ENCODE results near the gene PCYT1A.

The PCYT1A gene

DNA sequence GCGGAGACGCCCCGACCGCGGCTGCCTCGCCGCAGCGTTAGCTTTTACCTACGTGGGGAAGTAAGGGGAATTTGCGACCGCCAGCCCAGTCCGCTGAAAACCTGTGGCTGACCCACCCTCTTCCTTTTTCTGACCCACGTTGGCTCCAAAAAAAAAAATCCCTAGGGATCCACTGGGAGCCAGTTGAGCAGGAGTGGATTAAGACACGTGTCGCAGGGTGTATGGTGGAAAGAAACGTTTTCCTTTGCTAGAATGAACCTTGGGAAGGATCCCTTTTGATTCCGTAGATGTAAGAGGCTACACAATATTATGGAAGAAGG is 575 bp upstream of the PCYT1A start:
- Histone ChIP-seq H3K36me3 (ENCODE audit: control insufficient read depth, insufficient read depth, low read length) (no peaks in the 10 kb centered on the region), H3K27ac (peak overlapping the region; percentile 90), H2AFZ (peak overlapping the region; percentile 91), H3K4me2 (ENCODE audit: low read length) (peak overlapping the region; percentile 79), H3K27me3 (ENCODE audit: control insufficient read depth, insufficient read depth, low read length) (no peaks in the 10 kb centered on the region), H3K9ac (peak overlapping the region; percentile 47), H3K4me3 (ENCODE audit: low read depth, low read length) (peak overlapping the region; percentile 100), H3K4me1 (peaks cover 2% of the 10 kb centered on the region), H3K9me3 (ENCODE audit: control insufficient read depth, low read length) (no peaks in the 10 kb centered on the region), H3K79me2 (peaks cover 21% of the 10 kb centered on the region)
- TF ChIP-seq, protein P1, sequence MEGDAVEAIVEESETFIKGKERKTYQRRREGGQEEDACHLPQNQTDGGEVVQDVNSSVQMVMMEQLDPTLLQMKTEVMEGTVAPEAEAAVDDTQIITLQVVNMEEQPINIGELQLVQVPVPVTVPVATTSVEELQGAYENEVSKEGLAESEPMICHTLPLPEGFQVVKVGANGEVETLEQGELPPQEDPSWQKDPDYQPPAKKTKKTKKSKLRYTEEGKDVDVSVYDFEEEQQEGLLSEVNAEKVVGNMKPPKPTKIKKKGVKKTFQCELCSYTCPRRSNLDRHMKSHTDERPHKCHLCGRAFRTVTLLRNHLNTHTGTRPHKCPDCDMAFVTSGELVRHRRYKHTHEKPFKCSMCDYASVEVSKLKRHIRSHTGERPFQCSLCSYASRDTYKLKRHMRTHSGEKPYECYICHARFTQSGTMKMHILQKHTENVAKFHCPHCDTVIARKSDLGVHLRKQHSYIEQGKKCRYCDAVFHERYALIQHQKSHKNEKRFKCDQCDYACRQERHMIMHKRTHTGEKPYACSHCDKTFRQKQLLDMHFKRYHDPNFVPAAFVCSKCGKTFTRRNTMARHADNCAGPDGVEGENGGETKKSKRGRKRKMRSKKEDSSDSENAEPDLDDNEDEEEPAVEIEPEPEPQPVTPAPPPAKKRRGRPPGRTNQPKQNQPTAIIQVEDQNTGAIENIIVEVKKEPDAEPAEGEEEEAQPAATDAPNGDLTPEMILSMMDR (IDR thresholded peaks at IDR 0.05) = no peak

DNA sequence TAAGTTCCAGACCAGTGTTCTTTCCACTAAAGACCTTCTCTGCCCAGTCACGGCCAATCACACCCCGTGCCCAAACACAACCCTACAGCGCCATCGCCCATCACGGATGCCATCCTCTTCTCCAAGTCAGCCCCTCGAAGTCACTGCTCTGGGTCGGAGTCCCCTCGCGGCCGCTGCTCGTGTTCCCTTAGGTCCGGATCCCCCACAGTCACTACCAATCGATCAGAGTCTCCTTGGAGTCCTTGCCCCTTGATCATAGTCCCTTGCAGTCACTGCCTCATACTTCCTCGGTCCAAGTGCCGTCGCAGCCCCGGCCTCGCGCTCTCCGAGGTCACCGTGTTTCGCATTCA is 461 bp downstream of the PCYT1A start:
- TF ChIP-seq, protein P1 (IDR thresholded peaks at IDR 0.05) = no peak
- peak overlapping the region; percentile 79 for H3K4me2 ChIP-seq (ENCODE audit: low read length)
- H3K79me2 ChIP-seq = peaks cover 21% of the 10 kb centered on the region
- no peaks in the 10 kb centered on the region for H3K36me3 ChIP-seq (ENCODE audit: control insufficient read depth, insufficient read depth, low read length)
- peak overlapping the region; percentile 47 for H3K9ac ChIP-seq
- H3K27ac ChIP-seq = peak overlapping the region; percentile 90
- peak overlapping the region; percentile 100 for H3K4me3 ChIP-seq (ENCODE audit: low read depth, low read length)
- H3K4me1 ChIP-seq = peaks cover 2% of the 10 kb centered on the region
- H3K9me3 ChIP-seq (ENCODE audit: control insufficient read depth, low read length) = no peaks in the 10 kb centered on the region
- H3K27me3 ChIP-seq (ENCODE audit: control insufficient read depth, insufficient read depth, low read length) = no peaks in the 10 kb centered on the region
- peak overlapping the region; percentile 91 for H2AFZ ChIP-seq

DNA sequence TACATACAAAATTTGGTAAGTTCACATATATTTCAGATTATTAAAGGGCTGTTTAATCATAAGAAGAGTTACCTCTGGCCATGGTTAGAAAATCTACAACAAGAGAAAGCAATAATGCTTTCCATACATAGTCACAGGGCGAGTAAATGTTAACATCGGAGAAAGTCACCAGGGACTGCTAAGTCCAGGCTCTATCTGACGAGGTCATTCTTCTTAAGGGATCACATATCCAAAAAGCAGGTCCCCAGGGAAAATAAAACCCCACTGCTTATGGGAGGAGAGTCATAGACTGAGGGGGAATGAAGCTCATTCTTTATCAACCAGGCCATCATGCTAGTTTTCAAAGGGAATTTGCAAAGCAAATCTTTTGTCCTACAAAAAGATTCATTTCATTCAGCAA is 3.1 kb downstream of the PCYT1A start:
- Histone ChIP-seq H3K4me1 (peaks cover 4% of the 10 kb centered on the region), H3K79me2 (peaks cover 30% of the 10 kb centered on the region), H3K4me2 (ENCODE audit: low read length) (no peak overlapping the region), H3K36me3 (ENCODE audit: control insufficient read depth, insufficient read depth, low read length) (no peaks in the 10 kb centered on the region), H3K27me3 (ENCODE audit: control insufficient read depth, insufficient read depth, low read length) (no peaks in the 10 kb centered on the region), H3K4me3 (ENCODE audit: low read depth, low read length) (no peak overlapping the region), H2AFZ (no peak overlapping the region), H3K9me3 (ENCODE audit: control insufficient read depth, low read length) (no peaks in the 10 kb centered on the region), H3K27ac (no peak overlapping the region), H3K9ac (no peak overlapping the region)
- TF ChIP-seq, protein P1 (IDR thresholded peaks at IDR 0.05) = no peak

GRCh38 chr3:196281962-196282361 is 5.6 kb downstream of the PCYT1A start:
- H3K9ac ChIP-seq = no peak overlapping the region
- no peak overlapping the region for H3K27ac ChIP-seq
- peaks cover 6% of the 10 kb centered on the region for H3K4me1 ChIP-seq

More at GRCh38 chr3:196281962-196282361, 5.6 kb downstream of the PCYT1A start:
- H3K9me3 ChIP-seq (ENCODE audit: control insufficient read depth, low read length) = no peaks in the 10 kb centered on the region
- H3K4me3 ChIP-seq (ENCODE audit: low read depth, low read length) = no peak overlapping the region
- no peaks in the 10 kb centered on the region for H3K27me3 ChIP-seq (ENCODE audit: control insufficient read depth, insufficient read depth, low read length)
- H3K79me2 ChIP-seq = peaks cover 31% of the 10 kb centered on the region
- H3K4me2 ChIP-seq (ENCODE audit: low read length) = no peak overlapping the region
- TF ChIP-seq, protein P1 (IDR thresholded peaks at IDR 0.05) = no peak
- no peaks in the 10 kb centered on the region for H3K36me3 ChIP-seq (ENCODE audit: control insufficient read depth, insufficient read depth, low read length)
- H2AFZ ChIP-seq = no peak overlapping the region

Measured in parathyroid adenoma (tissue), 2 donors.